Stomach (tissue), 9 donors: ENCODE data around the gene PHACTR4. TPM values are rescaled to one million over a fixed set of nuclear protein-coding genes. Genes with fewer than 3 reads are reported as not detected.
A peak's percentile ranks its signal among the peaks of the same experiment; 100 is the strongest.

Experiments
- DNase-seq, 2 donors: peaks; one replicate each; pipeline versions ENCODE4 v3.0.0 to v3.0.0-alpha.2; 2013 to 2019
- H3K27ac ChIP-seq, 5 donors: fragments of 200-600 bp in 4 of 5; sonication (generic) in 4 of 5; one replicate each; pipeline ENCODE4 v1.5.1; 2013 to 2019; ENCODE audit warnings: mild to moderate bottlenecking in 1 of 5, moderate library complexity in 1 of 5
- H3K27me3 ChIP-seq, 3 donors: fragments of 200-600 bp; sonication (generic); one replicate each; pipeline ENCODE4 v1.5.1; 2017 to 2019; ENCODE audit warnings: mixed run types in 1 of 3
- H3K36me3 ChIP-seq, 4 donors: fragments of 200-600 bp; sonication (generic); 1 replicate in 3 of 4; 2 replicates in 1 of 4; pipeline ENCODE4 v1.5.1; 2016 to 2019
- H3K4me1 ChIP-seq, 4 donors: fragments of 200-600 bp; sonication (generic); one replicate each; pipeline ENCODE4 v1.5.1; 2016 to 2019
- H3K4me3 ChIP-seq, 4 donors: fragments of 200-600 bp; sonication (generic) in 3 of 4; one replicate each; pipeline ENCODE4 v1.5.1; 2016 to 2019; ENCODE audit warnings: mild to moderate bottlenecking in 1 of 4
- H3K9me3 ChIP-seq, 4 donors: fragments of 200-600 bp; sonication (generic); one replicate each; pipeline ENCODE4 v1.5.1; 2016 to 2019
- CTCF ChIP-seq, 7 experiments: fragments of 450-650 bp in 4 of 7; fragments of 200-600 bp in 3 of 7; sonication (generic) in 3 of 7; IDR thresholded peaks; one replicate each; pipeline ENCODE4 v1.5.1; 2016 to 2019; ENCODE audit warnings: antibody characterized with exemption in 7 of 7, control low read depth in 2 of 7, mild to moderate bottlenecking in 1 of 7
- EP300 ChIP-seq: sonication (generic); formaldehyde crosslinking; IDR thresholded peaks from one replicate; pipeline ENCODE4 v1.6.1; 2017; ENCODE audit warnings: antibody characterized with exemption
- POLR2A ChIP-seq, 4 donors: fragments of 450-650 bp; IDR thresholded peaks; one replicate each; pipeline ENCODE4 v1.6.1; 2016; ENCODE audit warnings: antibody characterized with exemption in 4 of 4, control low read depth in 2 of 4, mild to moderate bottlenecking in 1 of 4, moderate library complexity in 1 of 4
- POLR2AphosphoS5 ChIP-seq, 3 donors: sonication (generic); formaldehyde crosslinking; IDR thresholded peaks; one replicate each; pipeline ENCODE4 v1.6.1; 2016; ENCODE audit warnings: antibody characterized with exemption in 3 of 3
- WGBS, 5 donors: extraction: QIAGEN DNeasy Blood & Tissue Kit in 3 of 5; methylation state at CpG; one replicate each; pipeline versions ENCODE4 v1.1.5 to v1.1.7; 2013 to 2018; 5-methylcytosine and 5-hydroxymethylcytosine counted together
- intact Hi-C: fragments of 100-400 bp; cut with DNase I; formaldehyde crosslinking; loops from one replicate; pipeline ENCODE4 v1.15.1; 2023; ENCODE audit warnings: low total_unique reads
- polyA plus RNA-seq, 3 donors: library from polyadenylated mRNA; stranded (reverse); fragments of 200-250 nt; gene quantifications; one replicate each; pipeline ENCODE4 v1.2.3, GENCODE V29; 2013
- total RNA-seq, 5 donors: library from RNA; depleted of rRNA; stranded (reverse); fragments of >200 nt; gene quantifications; one replicate each; pipeline versions ENCODE4 v1.1.0 to v1.2.3, GENCODE V29; 2014 to 2016
- donor health status: healthy with polysubstance abuse.
- donor health status: Bipolar disorder and iron deficiency.
- donor health status: healthy.

Gene PHACTR4
- total and polyA plus RNA-seq, 8 donors = 14.1 to 40.0 (median 21.3) TPM

DNA sequence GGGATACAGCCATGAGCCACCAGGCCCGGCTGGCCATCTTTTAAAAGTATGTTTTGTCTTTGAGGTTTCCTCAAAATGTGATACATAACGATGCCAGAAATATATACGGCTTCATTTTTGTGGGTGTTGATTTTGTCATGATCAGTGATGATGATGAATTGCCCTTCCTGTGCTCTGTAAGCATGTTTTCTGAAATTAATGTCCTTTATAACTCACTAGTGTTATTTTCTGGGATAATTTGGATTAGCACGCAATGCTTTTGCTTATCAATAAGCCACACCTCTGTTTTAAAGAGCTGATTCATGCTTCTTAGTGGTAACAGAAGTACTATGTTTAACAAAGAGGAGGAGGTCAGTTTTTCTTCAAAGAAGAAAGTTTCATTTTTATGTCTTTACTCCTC, 25.6 kb downstream of the PHACTR4 start:
- Histone ChIP-seq H3K27me3 (no peaks in the 10 kb centered on the region), H3K27ac (peak overlapping the region; percentile 40 to 69 (median 66)), H3K36me3 (peaks cover 0 to 11% (median 9%) of the 10 kb centered on the region in 4 donors), H3K4me1 (peaks cover 0 to 41% (median 14%) of the 10 kb centered on the region in 4 donors), H3K9me3 (no peaks in the 10 kb centered on the region), H3K4me3 (no peak overlapping the region)
- intact Hi-C loops = no loop called here
- DNase-seq = peak in 1 of 2 donors; percentile 38
- WGBS, 5 donors = 24 to 54% (median 30%) methylated on average over 4 of the region's 4 CpGs
- TF ChIP-seq CTCF (IDR thresholded peaks at IDR 0.05) (no peak), POLR2AphosphoS5 (IDR thresholded peaks at IDR 0.05) (no peak), POLR2A (IDR thresholded peaks at IDR 0.05) (no peak), EP300 (no peak)

DNA sequence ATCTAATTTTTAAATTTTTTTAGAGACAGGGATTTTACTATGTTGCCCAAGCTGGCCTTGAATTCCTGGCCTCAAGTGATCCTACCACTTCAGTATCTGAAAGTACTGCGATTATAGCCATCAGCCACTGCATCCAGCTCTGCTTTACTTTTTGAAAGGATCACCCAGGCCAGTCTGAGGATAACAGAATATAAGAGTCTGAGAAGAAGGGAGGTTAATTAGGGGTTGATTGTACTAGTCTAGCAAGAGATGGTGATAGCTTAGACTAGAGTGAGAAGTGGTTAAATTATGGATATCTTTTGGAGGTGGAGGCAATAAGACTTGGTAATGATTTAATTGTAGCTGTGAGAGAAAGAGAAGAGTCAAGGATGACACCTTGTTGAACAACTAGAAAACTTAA, 32.2 kb downstream of the PHACTR4 start:
- Histone ChIP-seq H3K27ac (no peak overlapping the region), H3K4me1 (peaks cover 5 to 42% (median 21%) of the 10 kb centered on the region in 4 donors), H3K36me3 (peaks cover 0 to 11% (median 9%) of the 10 kb centered on the region in 4 donors), H3K4me3 (no peak overlapping the region), H3K27me3 (no peaks in the 10 kb centered on the region), H3K9me3 (no peaks in the 10 kb centered on the region)
- intact Hi-C loops = no loop called here
- WGBS, 5 donors = 74 to 96% (median 80%) methylated on average over 1 of the region's 1 CpG
- DNase-seq = no peak
- TF ChIP-seq EP300 (no peak), CTCF (IDR thresholded peaks at IDR 0.05) (no peak), POLR2AphosphoS5 (IDR thresholded peaks at IDR 0.05) (no peak), POLR2A (IDR thresholded peaks at IDR 0.05) (no peak)

DNA sequence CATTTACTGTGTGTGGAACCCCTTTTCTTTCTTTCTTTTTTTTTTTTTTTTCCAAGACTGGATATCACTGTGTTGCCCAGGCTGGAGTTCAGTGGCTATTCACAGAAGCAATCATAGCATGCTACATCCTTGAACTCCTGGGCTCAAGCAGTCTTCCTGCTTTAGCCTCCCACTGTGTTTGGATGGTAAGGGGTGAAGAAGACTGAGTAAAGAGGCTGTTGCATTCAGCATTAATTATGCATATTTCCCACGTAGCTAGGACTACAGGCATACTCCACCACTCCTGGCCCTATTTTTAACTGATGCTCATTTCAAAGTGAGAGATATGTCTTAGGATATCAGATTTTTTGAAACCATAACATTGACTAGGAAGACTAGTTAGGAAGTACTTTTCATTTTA, 39.5 kb downstream of the PHACTR4 start:
- no peaks in the 10 kb centered on the region for H3K9me3 ChIP-seq
- no peak overlapping the region for H3K27ac ChIP-seq
- peaks cover 0 to 17% (median 11%) of the 10 kb centered on the region in 4 donors for H3K36me3 ChIP-seq
- no peaks in the 10 kb centered on the region for H3K27me3 ChIP-seq
- peaks cover 0 to 27% (median 10%) of the 10 kb centered on the region in 4 donors for H3K4me1 ChIP-seq
- DNase-seq = no peak
- no peak overlapping the region for H3K4me3 ChIP-seq
- intact Hi-C loops = no loop called here
- WGBS, 5 donors = 69 to 93% (median 89%) methylated on average over 1 of the region's 1 CpG
- TF ChIP-seq EP300 (no peak), POLR2AphosphoS5 (IDR thresholded peaks at IDR 0.05) (no peak), CTCF (IDR thresholded peaks at IDR 0.05) (no peak), POLR2A (IDR thresholded peaks at IDR 0.05) (no peak)

- H3K27ac ChIP-seq = no peak overlapping the region
- H3K4me3 ChIP-seq = no peak overlapping the region
- peaks cover 0 to 17% (median 11%) of the 10 kb centered on the region in 4 donors for H3K36me3 ChIP-seq
- peaks cover 0 to 16% (median 6%) of the 10 kb centered on the region in 4 donors for H3K4me1 ChIP-seq
- H3K27me3 ChIP-seq = no peaks in the 10 kb centered on the region
- intact Hi-C loops = no loop called here
- TF ChIP-seq CTCF (IDR thresholded peaks at IDR 0.05) (no peak), EP300 (no peak), POLR2A (IDR thresholded peaks at IDR 0.05) (no peak), POLR2AphosphoS5 (IDR thresholded peaks at IDR 0.05) (no peak)
- DNase-seq = no peak
- 81 to 87% (median 84%) methylated on average over 5 of the region's 5 CpGs for WGBS, 5 donors
- no peaks in the 10 kb centered on the region for H3K9me3 ChIP-seq
Observed at GRCh38 chr1:28411656-28412055, 42.1 kb downstream of the PHACTR4 start.
